Non-pigmented ciliary epithelial cell (primary cell): ENCODE data around the gene CALB2.
"Not testable (repeated sequence)": the region's sequence is repeated elsewhere in the genome, so short reads cannot be mapped to it uniquely, and the experiment has no call there.

ENCODE experiments used
- DNase-seq: peaks from one replicate; pipeline ENCODE4 v3.0.0-alpha.2; 2010; ENCODE audit warnings: low read depth

Gene CALB2, protein sequence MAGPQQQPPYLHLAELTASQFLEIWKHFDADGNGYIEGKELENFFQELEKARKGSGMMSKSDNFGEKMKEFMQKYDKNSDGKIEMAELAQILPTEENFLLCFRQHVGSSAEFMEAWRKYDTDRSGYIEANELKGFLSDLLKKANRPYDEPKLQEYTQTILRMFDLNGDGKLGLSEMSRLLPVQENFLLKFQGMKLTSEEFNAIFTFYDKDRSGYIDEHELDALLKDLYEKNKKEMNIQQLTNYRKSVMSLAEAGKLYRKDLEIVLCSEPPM

GRCh38 chr16:71358464-71358998 lies at the start of gene CALB2:
TSS of gene CALB2 (plus strand) at chr16:71358723. CDS start at chr16:71358793, 70 bp downstream.
- no peak for DNase-seq

GRCh38 chr16:71311553-71312158 lies 46.9 kb upstream of the CALB2 start:
- DNase-seq = no peak

GRCh38 chr16:71313591-71313990 lies 44.9 kb upstream of the CALB2 start:
- not testable (repeated sequence) for DNase-seq

- DNase-seq = no peak
Observed at GRCh38 chr16:71315269-71315668, 43.3 kb upstream of the CALB2 start.

- no peak for DNase-seq
Observed at GRCh38 chr16:71319999-71320398, 38.5 kb upstream of the CALB2 start.

DNA sequence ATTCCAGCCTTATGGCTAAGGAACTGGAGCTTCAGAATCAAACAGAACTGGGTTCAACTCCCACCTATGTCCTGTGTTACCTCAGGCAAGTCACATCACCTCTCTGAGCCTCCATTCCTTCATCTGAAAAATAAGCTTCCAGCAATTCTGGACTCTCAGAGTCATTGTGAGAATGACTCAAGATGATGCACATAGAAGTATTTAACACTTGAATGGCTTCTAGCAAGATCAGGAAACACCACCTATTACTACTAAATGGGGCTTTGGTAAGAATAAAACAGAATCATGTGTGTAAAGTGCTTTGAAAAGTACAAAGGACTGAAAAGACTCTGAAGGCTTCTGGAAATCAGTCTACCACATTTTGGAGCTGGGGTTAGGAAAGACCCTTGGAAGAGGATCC lies 30.8 kb upstream of the CALB2 start:
- no peak for DNase-seq

GRCh38 chr16:71328151-71328550 lies 30.4 kb upstream of the CALB2 start:
- no peak for DNase-seq

GRCh38 chr16:71337631-71338030 lies 20.9 kb upstream of the CALB2 start:
- no peak for DNase-seq

DNA sequence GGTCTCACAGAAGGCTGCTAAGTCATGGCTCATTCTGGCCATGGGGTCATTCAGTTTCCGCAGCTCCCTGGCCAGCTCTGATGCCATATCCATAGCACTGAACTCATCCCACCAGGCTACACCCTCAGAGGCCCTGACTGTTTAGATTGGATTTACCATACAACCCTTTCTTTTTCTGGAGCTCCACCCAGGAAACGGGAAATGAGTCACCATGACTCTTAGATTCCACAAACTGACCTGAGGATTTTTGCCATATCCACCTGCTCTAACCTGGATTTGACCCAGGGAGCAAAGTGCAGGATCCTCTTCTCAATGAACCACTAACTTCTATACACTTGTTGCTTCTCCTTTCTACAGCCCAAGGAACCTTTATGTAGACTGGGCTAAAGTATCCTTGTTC lies 20.3 kb upstream of the CALB2 start:
- DNase-seq = no peak

DNA sequence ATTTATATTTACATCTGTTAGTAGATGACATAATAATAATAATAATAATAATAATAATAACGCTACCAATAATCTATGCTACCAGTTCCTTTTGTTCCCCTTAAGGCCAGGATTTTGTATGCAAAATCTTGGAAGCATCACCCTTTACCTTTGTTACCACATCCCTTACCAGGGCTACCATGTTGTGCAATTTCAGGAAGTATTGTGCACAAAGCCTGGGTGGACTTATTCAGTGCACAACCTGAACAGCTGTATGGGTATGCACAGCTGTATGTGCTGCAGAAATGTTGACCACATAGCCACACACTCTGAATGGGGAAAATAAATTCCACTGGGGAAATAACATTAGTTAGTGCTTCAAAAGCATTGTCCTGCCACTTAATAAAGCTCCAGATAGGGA lies 19.9 kb upstream of the CALB2 start:
- DNase-seq = no peak

DNA sequence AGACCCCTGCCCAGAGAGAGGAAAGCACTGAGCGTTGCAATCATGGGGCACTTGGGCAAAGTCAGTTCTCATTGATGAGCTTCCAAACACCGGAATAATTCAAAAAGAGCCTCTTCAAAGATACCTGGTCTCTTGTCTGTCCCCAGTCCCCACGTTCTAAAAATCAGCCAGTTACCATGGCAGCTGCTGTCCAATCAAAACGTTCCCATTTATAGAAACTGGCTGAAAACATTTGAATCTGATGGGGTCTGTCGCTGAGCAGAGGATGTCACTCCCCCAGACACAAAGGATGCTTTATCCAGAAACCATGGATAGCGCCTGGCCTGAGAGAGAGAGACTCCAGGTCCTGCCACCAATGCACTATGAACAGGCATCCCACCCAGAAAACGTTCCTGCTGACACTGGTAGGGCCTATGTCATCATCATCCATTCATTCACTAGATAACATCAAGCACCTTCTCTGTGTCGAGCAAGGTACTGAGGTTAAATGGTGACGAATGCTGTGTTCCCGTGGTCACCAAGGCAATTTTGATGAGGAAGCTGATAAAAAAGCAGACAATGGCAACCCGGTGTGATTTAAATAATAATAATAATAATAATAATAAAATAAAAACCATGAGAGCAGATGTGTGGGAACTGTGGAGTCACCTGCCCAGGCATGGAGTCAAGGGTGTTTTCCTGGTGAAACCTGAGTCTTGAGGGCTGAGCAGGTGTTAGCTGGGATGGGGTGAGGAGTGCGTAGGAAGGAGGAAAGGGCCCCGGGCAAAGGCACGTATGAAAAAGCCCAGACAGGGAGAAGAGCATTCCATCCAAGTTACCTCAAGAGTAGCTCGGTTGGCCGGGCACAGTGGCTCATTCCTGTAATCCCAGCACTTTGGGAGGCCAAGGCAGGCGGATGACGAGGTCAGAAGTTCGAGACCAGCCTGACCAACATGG lies 19.0 kb upstream of the CALB2 start:
- no peak for DNase-seq

DNA sequence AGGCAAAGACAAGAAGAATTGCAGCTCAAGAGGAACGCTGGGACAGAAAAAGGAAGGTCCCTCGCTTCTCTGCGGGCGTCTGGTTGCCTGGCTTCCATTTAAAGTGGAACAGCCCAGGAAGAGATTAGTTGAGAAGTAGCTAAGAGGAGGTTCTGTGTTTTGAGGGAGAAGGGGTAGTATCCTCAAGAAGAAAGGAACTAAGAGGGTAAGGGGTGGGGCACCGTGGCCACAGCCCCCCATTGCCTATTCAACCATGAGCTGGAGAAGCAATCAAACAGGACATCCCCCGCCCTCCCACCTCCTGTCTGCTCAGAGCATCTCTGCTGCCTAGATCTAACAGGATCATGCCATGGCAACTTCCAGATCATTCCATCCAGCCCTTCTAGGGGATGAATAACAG lies 18.1 kb upstream of the CALB2 start:
- no peak for DNase-seq

DNA sequence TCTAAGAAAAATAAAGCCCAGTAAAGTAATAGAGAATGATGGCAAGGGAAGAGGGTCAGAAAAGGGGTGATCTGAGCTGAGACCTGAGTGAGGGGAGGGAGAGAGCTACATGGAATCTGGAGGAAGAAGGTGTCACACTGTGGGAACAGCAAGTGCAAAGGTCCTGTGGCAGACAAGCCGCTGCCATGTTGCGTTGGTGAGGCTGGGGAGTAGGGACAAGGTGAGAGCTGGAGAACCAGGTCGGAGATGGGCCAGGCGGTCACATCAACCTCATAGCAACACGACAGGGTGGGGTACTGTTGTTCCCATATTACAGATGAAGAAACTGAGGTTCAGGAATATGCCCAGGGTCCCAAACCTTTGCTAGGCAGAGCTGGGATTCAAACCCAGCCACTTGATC lies 16.6 kb upstream of the CALB2 start:
- no peak for DNase-seq

DNA sequence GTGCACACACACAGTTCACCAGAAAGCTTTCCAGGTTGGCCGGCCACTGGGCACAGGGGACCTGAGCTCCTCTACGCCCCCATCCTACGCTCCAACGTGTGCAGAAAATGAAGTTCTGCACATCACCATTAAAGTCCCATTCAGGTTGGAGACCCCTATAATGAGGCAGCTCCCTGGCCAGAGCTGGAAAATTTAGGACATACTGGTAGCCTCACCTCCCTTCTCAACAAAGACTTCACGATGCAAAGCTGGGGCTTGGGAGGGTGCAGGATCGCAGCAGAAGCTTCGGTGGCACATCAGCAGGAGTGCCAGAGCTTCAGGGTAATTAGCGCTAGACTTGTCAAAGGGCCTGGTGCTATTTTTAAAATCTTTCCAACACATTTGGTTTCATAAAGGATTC lies 15.4 kb upstream of the CALB2 start:
- no peak for DNase-seq

DNA sequence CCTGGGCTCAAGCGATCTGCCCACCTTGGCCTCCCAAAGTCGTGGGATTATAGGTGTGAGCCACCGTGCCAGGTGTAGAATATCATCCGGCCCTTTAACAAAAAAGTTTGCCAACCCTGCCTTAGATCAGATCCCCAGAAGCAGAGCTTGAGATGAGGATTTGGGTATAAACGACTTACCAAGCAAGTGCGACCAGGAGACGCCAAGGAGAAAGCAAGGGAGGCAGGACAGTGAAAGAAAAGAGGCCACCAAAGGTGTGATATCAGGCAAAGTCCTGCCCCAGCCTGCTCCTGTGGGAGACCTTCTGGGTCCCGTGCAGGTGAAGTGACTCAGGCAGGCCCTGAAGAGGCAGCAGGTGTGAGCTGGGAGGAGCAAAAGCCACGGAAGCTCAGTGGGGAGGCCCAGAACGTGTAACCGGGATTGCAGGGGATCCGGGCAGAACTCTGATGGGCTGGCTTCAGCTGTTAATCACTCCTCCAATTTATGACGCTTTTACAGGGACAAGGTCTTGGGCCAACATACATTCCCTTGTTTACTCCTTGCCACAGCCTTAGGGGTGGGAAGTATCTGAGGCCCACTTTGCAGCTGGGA lies 14.1 kb upstream of the CALB2 start:
- DNase-seq = no peak

GRCh38 chr16:71345031-71345430 lies 13.5 kb upstream of the CALB2 start:
- no peak for DNase-seq

GRCh38 chr16:71347146-71347545 lies 11.4 kb upstream of the CALB2 start:
- DNase-seq = no peak

GRCh38 chr16:71348262-71349085 lies 10.0 kb upstream of the CALB2 start:
- DNase-seq = no peak

DNA sequence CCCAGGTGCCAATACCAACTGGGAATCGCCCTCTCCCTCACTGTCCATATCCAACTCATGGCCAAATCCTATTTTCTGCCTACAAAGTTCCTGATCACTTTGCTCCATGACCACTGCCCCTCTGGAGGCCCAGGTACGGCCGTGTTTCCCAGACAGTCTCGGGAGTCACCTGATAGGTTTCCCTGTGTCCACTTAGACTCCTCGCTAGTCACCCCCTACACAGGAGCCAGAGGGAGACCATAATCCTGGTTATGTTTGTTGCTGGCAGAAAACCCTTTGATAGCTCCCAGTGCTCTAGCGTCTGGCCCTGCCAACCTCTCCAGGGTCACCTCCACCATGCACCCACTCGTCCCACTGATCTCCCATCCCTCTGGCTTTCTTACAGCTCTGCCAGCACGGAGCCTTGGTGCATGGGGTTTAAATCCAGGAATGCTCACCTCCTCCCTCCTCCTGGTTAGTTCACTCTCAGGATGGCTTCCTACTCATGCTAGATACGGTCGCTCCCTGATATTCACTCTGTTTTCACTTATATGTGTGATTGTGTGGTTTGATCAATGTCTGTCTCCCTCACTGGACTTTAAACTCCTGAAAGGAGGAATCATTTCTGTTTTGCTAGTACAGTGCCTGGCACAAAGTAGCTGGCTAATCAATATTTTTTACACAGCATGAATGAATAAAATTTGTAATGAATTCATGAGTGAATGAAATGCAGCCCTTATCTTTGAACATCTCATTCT lies 7.5 kb upstream of the CALB2 start:
- DNase-seq = no peak

- no peak for DNase-seq
Observed at GRCh38 chr16:71351558-71351901, 7.0 kb upstream of the CALB2 start.

GRCh38 chr16:71352466-71352865 lies 6.1 kb upstream of the CALB2 start:
- DNase-seq = no peak
